GM23338 (cell line): Measurements from ENCODE around the gene MTAP.

ENCODE experiments used
- CTCF ChIP-seq, 2 experiments: fragments of 200-600 bp in 1 of 2; sonication (generic) in 1 of 2; conservative IDR thresholded peaks; 2 replicates each; pipeline versions ENCODE4 v1.5.1 to v1.6.1; 2016 to 2017; ENCODE audit warnings: antibody characterized with exemption in 2 of 2, low read depth in 2 of 2, mild to moderate bottlenecking in 2 of 2, moderate library complexity in 1 of 2
- EZH2 ChIP-seq: fragments of 200-600 bp; sonication (generic); IDR thresholded peaks from one replicate; pipeline ENCODE4 v1.8.0; 2017; ENCODE audit warnings: antibody characterized with exemption, mild to moderate bottlenecking, low read depth; ENCODE audit not compliant: unreplicated experiment
- EZH2phosphoT487 ChIP-seq: fragments of 200-600 bp; sonication (generic); IDR thresholded peaks from one replicate; pipeline ENCODE4 v1.8.1; 2018; ENCODE audit warnings: antibody characterized with exemption; ENCODE audit not compliant: unreplicated experiment
- JUNB ChIP-seq: IDR thresholded peaks from one replicate; pipeline ENCODE4 v1.6.1; 2016; ENCODE audit warnings: antibody characterized with exemption; ENCODE audit not compliant: unreplicated experiment
- POLR2AphosphoS5 ChIP-seq: IDR thresholded peaks from 2 replicates; pipeline ENCODE4 v1.6.1; 2016; ENCODE audit warnings: antibody characterized with exemption, low read depth
- REST ChIP-seq: IDR thresholded peaks from one replicate; pipeline ENCODE4 v1.6.1; 2018; ENCODE audit warnings: antibody characterized with exemption; ENCODE audit not compliant: unreplicated experiment
- ZNF114 ChIP-seq: fragments of 250-450 bp; sonication (Bioruptor Pico); IDR thresholded peaks from 2 replicates; pipeline ENCODE4 v1.5.0; 2020; ENCODE audit warnings: mild to moderate bottlenecking, moderate library complexity

- TF ChIP-seq ZNF114 (CRISPR knock-in tag) (no peak), POLR2AphosphoS5 (no peak), CTCF (conservative IDR thresholded peaks at IDR 0.05; ENCODE audit: low read depth in 2 of 2) (no peak), JUNB (no peak), EZH2 (no peak), EZH2phosphoT487 (no peak), REST (no peak)
These were observed 47.7 kb upstream of the MTAP start for GRCh38 chr9:21754741-21755140.
